Raji (cell line): ENCODE measurements around the gene APCS.

Source experiments
- POLR2A ChIP-seq: IDR thresholded peaks from 2 replicates; pipeline ENCODE4 v1.6.1; 2011; ENCODE audit warnings: low read depth, low read length, control low read depth; ENCODE audit not compliant: insufficient read depth

APCS gene

GRCh38 chr1:159587461-159587951, at the start of gene APCS:
Gene APCS (plus strand): TSS chr1:159587826. CDS start chr1:159587922, 96 bp downstream.
- TF ChIP-seq POLR2A = no peak

DNA sequence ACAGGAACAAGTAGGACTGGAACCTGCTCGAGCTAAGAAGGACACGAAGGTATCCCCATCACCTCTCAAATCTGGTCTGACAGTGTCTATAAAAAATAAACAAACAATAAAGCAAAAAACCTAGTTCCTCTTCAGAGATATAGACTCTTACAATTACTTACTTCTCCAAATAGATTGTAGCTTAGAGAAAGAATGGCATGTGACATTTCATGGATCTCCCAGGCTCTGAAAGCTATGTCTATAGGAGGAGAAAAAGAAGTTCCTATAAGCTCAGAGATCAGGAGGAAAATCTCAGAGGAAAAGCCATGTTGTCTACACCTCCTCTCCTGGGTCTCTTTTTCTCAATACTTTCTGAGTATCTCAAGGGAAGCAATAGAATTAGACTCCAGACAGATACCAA, 39.5 kb upstream of the APCS start:
- TF ChIP-seq POLR2A = no peak

DNA sequence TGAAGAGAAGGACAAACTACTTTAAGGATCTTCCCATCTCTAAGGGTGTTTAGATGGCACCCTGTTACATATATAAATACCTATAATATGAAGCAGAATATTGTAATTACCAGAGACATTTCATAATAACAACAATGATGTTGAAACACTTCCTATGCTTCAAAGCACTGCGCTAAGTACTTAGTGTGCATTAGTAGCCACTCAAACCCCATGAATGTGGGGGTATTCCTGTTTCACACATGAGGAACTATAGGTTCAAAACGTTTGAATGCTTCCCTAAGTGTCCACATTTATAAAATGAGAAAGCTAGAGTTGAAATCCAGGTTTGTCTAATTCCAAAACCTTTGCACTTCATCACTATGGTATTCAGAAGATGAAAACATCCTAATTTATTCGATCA, 33.4 kb upstream of the APCS start:
- no peak for TF ChIP-seq POLR2A

- TF ChIP-seq POLR2A = no peak
Measured at GRCh38 chr1:159554696-159555095, 32.9 kb upstream of the APCS start.

DNA sequence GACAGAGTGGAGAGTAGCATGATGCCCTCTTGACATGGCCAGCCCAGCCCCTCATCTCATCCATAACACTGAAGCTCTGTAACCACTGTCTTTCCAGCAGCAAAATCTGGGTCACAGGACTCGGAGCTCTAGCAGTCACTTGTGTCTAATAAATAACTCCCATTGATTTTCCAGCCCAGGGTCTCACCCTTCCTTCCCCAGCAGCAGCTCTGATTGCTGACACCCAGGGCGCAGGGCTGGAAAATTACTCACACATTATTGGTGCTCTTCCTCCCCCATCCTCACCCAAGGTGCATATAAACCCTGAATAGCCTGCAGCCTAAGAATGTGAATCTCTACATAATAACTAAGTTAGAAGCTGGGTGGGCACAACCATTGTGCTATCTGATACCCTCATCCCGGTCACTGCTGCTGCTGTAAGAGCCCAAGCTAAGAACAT, 30.7 kb upstream of the APCS start:
- TF ChIP-seq POLR2A = no peak

DNA sequence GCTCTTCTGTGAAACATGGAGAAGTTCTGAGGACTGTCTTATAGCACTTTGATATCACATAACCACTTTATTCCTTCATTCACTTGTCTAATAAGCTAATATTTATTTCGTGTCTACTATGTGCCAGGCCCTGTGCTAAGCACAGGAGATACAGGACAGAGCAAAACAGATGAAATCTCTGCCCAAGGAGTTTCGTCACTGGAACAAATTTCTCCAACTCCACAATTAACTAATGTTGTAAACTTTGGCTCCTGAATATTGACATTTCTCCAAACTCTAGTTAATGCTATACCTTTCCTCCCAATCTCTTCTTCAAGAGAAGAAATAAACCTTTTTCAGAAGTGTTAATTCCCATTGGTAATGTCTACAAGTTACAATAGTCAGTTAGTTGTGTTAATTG, 27.0 kb upstream of the APCS start:
- TF ChIP-seq POLR2A = no peak

GRCh38 chr1:159561497-159561896, 26.1 kb upstream of the APCS start:
- no peak for TF ChIP-seq POLR2A

DNA sequence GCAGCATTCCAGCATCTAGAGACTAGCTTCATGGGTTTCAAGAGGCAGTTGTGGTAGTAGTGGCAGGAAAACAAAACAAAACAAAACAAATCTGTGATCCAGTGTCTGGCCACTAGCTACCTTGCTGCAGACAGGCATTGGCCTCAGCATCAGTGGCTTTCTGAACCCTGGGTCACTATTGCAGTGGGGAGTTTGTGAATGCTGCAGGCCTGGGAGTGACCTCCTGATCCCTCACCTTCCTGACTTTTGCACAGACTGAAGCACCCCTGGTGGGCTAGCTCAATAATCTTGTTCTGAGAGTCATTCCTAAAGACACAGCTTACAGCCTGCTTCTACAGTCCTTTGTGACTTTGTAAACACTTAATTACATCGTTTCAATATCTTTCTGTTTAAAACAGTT, 24.9 kb upstream of the APCS start:
- no peak for TF ChIP-seq POLR2A

GRCh38 chr1:159577446-159577845, 10.2 kb upstream of the APCS start:
- TF ChIP-seq POLR2A = no peak

DNA sequence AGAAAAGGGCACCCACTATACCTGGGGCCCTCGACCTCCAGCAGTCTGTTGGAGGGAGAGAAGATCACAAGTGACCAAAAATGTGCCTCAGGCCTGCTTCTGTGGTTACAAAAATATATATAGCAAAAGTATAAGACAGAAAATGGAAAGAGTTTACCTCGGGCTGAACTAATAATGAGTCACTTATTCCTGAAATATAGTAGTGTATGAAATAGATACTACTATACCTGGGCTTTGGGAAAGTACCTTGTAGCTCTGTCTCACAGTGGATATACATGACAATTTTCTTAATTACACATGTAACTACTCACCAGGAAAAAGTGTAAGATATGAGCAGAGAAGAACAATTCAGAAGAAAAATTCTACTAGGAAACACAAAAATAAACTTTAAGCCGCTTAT, 7.3 kb upstream of the APCS start:
- no peak for TF ChIP-seq POLR2A

DNA sequence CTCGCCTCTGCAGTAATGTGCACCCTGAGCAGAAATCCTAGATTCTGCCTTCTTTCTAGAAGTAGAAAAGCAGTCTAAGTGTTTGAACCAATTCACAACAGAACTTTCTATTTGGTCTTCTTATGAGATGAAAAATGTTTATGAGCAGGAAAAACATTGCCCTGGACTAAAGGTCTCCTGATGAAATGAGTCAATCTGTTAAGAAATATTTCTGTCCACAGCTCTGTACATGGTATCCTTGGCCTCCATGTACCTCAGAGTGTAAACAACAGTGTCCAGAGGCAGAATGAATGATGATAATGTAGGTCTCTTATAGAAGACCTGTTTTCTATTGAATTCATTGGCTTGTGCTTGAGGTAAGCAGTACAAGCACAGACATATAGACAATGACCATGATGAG, 6.2 kb upstream of the APCS start:
- TF ChIP-seq POLR2A = no peak

DNA sequence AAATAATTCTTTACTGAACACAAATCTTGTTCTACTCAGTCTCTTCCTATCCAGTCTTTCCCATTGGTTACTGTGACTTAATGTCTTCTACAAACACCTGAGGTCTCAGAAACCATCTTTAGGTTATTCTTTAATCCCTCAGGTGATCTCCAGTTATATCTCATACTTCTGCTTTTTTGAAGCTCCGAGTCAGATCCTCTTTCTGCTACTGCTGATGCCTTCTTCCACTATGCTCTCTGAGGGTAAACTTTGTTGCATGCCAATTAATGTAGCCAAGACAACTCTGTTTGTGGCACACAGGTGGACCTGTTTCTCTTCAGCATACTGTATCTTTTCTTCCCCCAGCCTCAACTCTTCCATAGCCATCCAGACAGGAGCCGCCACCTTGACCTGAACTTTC, 3.1 kb upstream of the APCS start:
- no peak for TF ChIP-seq POLR2A

DNA sequence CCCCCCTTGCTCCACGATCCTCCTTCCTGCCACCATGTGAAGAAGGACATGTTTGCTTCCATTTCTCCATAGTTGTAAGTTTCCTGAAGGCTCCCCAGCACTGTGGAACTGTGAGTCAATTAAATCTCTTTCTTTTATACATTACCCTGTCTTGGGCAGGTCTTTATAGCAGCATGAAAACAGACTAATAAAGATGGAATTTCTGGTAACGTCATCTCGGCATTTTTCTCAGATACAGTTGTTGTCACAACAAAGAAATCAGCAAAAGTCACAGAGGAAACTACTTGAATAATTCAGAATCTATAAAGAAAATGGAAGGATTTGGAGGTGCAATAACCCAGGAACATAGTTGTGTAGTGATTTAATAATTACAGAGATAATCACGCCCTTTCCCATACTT, 4.4 kb downstream of the APCS start:
- TF ChIP-seq POLR2A = no peak

DNA sequence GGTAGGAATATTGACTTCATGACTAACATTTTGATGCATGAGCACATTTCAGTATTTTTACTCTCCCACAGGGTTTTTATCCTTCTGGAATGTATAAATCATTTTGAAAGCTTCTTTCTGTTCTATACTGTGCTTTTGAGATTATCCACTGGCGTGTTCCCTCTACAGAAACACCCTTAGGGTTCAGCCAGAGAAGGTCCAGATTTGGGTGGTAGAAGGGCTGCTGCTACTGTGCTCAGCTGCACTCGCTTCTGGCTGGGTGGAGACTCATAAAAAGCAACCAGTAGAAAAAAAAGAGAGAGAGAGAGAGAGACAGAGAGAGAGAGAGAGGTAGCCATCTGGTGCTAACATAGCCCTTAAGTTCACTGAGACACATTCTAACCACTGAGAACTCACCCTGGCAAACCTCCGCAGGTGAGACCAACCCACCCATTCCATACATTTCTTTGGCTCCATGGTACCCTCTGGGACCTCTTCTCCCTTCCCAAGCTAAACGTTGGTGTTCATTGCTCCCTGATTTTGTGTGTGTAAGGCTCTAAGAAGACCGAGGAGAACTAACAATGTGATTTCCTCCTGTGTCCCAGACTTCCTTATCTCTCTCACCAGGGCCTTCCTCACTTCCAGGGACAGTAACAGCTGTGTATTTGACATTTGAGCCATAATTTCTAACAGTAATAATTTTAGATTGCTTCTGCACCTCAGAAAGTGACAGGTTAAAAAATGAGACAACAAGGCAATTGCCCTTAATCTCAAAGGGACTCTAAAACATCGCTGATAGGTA, 7.2 kb downstream of the APCS start:
- no peak for TF ChIP-seq POLR2A

DNA sequence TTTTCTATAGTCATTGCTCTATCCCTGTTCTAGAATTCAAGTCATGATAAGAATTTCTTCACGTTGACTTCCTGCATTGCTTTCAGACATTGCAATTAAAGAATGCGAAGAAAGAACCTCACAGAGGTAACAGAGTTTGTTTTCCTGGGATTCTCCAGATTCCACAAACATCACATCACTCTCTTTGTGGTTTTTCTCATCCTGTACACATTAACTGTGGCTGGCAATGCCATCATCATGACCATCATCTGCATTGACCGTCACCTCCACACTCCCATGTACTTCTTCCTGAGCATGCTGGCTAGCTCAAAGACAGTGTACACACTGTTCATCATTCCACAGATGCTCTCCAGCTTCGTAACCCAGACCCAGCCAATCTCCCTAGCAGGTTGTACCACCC, 10.6 kb downstream of the APCS start:
- no peak for TF ChIP-seq POLR2A

- no peak for TF ChIP-seq POLR2A
Measured at GRCh38 chr1:159600894-159601293, 13.3 kb downstream of the APCS start.

GRCh38 chr1:159602501-159602999, 14.9 kb downstream of the APCS start:
- no peak for TF ChIP-seq POLR2A
